Measurements from ENCODE around the gene TAX1BP1. TPM values are rescaled to one million over a fixed set of nuclear protein-coding genes. Genes with fewer than 3 reads are reported as not detected.

Gene TAX1BP1
- total and polyA plus RNA-seq, 2 donors (not counting 3 experiments of a cell fraction or from before 2014, with no cell fraction given): 77.7 to 93.2 TPM

DNA sequence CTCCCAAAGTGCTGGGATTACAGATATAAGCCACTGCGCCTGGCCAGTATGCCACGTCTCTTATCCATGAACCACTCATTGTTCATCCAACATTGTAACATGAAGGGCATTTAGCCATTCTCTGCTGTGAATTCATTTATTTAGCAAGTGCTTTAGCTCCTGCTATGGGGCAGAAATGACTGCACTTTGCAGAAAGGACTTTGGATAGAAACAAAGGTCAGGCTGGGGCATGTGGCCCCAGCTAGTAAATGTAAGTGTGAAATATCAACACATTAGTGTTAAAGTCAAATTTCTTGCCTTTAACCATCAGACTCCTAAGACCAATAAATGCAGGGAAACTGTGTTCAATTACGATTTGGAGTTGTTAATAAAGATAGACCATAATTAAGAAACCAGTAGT is 27.7 kb upstream of the TAX1BP1 start:
- Histone ChIP-seq H3K27me3 (ENCODE audit: control insufficient read depth in 2 of 2, insufficient read depth in 2 of 2, low read length in 2 of 2) (no peaks in the 10 kb centered on the region), H4K20me1 (replicated peaks; ENCODE audit: control insufficient read depth, extremely low read depth, insufficient read depth, low read length) (no peaks in the 10 kb centered on the region), H3K36me3 (ENCODE audit: control insufficient read depth in 2 of 2, extremely low read depth in 1 of 2, insufficient read depth in 2 of 2, low read length in 2 of 2) (no peaks in the 10 kb centered on the region), H3K4me1 (ENCODE audit: control insufficient read depth, extremely low read depth, insufficient read depth, low read length) (peaks cover 19% of the 10 kb centered on the region), H2AFZ (ENCODE audit: low read depth, low read length) (no peak overlapping the region), H3K9me3 (replicated peaks; ENCODE audit: control insufficient read depth, insufficient read depth, low read length) (no peaks in the 10 kb centered on the region), H3K9ac (replicated peaks; ENCODE audit: extremely low read depth, insufficient read depth, low read length) (no peak overlapping the region), H3K79me2 (ENCODE audit: control insufficient read depth, insufficient read depth, low read length) (no peaks in the 10 kb centered on the region), H3K4me3 (replicated peaks in 1 of 3; ENCODE audit: insufficient read depth in 1 of 3, low read depth in 1 of 3, low read length in 3 of 3) (no peak overlapping the region), H3K27ac (ENCODE audit: insufficient read depth, low read depth, low read length) (no peak overlapping the region), H3K9me1 (replicated peaks; ENCODE audit: control insufficient read depth, extremely low read depth, insufficient read depth, low read length) (no peaks in the 10 kb centered on the region), H3K4me2 (ENCODE audit: insufficient read depth, low read length) (no peak overlapping the region)
- ChIA-PET POLR2A (no interaction called here), CTCF (interaction anchor here (0.8 to 1.0 kb wide), 2 partner anchors 11 to 33 kb away, joined by 3 to 4 read pairs; no protein-coding TSS in a partner anchor)
- DNase-seq (ENCODE audit: low read depth, low spot score) (no peak), FAIRE-seq (no peak)
- dilution Hi-C loops (cut with MboI; ENCODE audit: extremely low pct_ligation_motif_present, low sequenced_read_pairs): no loop called here
- intact Hi-C loops (cut with micrococcal nuclease): no loop called here
- no peak for TF ChIP-seq EZH2 (IDR thresholded peaks at IDR 0.05; ENCODE audit: borderline replicate concordance, low read depth, low read length, severe bottlenecking)
- TF ChIP-seq POLR2AphosphoS5 (IDR thresholded peaks at IDR 0.05; ENCODE audit: insufficient read depth, low read depth, low read length): no peak
- TF ChIP-seq FOS (IDR thresholded peaks at IDR 0.05; ENCODE audit: borderline replicate concordance, insufficient read depth, low read length): no peak
- no peak for TF ChIP-seq POLR2A (IDR thresholded peaks at IDR 0.05; ENCODE audit: low read depth, low read length)
- no peak for TF ChIP-seq JUN (IDR thresholded peaks at IDR 0.05; ENCODE audit: borderline replicate concordance, insufficient read depth, insufficient read length, low read depth)
- TF ChIP-seq, protein P1, sequence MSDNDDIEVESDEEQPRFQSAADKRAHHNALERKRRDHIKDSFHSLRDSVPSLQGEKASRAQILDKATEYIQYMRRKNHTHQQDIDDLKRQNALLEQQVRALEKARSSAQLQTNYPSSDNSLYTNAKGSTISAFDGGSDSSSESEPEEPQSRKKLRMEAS (IDR thresholded peaks at IDR 0.05; ENCODE audit: insufficient read depth, insufficient read length): no peak
- TF ChIP-seq, protein P2, sequence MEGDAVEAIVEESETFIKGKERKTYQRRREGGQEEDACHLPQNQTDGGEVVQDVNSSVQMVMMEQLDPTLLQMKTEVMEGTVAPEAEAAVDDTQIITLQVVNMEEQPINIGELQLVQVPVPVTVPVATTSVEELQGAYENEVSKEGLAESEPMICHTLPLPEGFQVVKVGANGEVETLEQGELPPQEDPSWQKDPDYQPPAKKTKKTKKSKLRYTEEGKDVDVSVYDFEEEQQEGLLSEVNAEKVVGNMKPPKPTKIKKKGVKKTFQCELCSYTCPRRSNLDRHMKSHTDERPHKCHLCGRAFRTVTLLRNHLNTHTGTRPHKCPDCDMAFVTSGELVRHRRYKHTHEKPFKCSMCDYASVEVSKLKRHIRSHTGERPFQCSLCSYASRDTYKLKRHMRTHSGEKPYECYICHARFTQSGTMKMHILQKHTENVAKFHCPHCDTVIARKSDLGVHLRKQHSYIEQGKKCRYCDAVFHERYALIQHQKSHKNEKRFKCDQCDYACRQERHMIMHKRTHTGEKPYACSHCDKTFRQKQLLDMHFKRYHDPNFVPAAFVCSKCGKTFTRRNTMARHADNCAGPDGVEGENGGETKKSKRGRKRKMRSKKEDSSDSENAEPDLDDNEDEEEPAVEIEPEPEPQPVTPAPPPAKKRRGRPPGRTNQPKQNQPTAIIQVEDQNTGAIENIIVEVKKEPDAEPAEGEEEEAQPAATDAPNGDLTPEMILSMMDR (IDR thresholded peaks at IDR 0.05; ENCODE audit: extremely low read depth in 1 of 2, insufficient read depth in 1 of 2, low read depth in 1 of 2, low read length in 2 of 2): no peak
- no peak for TF ChIP-seq GATA2 (IDR thresholded peaks at IDR 0.05; ENCODE audit: insufficient read depth, insufficient read length, low read depth, low read length)
- TF ChIP-seq MYC (IDR thresholded peaks at IDR 0.05; ENCODE audit: low read depth, low read length): no peak
- BruUV-seq (replicated peaks): no TSS peak

Data from endothelial cell of umbilical vein (primary cell).